Esophagus squamous epithelium (tissue), 4 donors: ENCODE data around the gene OR1C1.

Experiments
- CTCF ChIP-seq, 6 experiments: fragments of 450-650 bp in 4 of 6; fragments of 200-600 bp in 2 of 6; sonication (generic) in 2 of 6; IDR thresholded peaks; one replicate each; pipeline ENCODE4 v1.5.1; 2016 to 2019; ENCODE audit warnings: antibody characterized with exemption in 6 of 6, mild to moderate bottlenecking in 4 of 6, moderate library complexity in 4 of 6
- POLR2A ChIP-seq, 4 donors: fragments of 450-650 bp; IDR thresholded peaks; one replicate each; pipeline ENCODE4 v1.6.1; 2017; ENCODE audit warnings: antibody characterized with exemption in 4 of 4, mild to moderate bottlenecking in 4 of 4, moderate library complexity in 3 of 4

- TF ChIP-seq CTCF (IDR thresholded peaks at IDR 0.05) (no peak), POLR2A (IDR thresholded peaks at IDR 0.05) (no peak)
Observed at GRCh38 chr1:247748041-247748440, 12.3 kb downstream of the OR1C1 start, which contains the start of gene OR14A2.
